Measurements from ENCODE around the gene NOL4L.
"Not testable (repeated sequence)": the region's sequence is repeated elsewhere in the genome, so short reads cannot be mapped to it uniquely, and the experiment has no call there.

NOL4L gene

DNA sequence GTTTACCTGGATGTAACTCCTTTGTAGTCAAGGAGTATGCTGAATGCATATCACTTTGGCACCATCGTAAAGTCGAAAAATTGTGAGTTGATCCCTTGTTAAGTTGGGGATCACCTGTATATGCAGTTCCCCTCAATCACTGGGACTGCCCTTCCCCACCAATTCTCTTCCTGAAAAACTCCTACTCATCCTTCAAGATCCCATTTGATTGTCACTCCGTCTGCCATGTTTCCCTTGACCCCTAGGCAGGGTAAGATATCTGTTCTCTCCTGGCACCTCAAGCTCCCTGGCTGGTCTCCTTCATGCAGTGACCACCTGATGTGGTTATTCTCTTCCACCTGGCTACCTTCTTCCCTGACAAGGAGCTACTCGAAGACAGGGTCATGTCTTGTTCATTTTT, 10.0 kb upstream of the NOL4L start:
- no peak for DNase-seq

GRCh38 chr20:32594669-32595068, 9.5 kb upstream of the NOL4L start:
- not testable (repeated sequence) for DNase-seq

DNA sequence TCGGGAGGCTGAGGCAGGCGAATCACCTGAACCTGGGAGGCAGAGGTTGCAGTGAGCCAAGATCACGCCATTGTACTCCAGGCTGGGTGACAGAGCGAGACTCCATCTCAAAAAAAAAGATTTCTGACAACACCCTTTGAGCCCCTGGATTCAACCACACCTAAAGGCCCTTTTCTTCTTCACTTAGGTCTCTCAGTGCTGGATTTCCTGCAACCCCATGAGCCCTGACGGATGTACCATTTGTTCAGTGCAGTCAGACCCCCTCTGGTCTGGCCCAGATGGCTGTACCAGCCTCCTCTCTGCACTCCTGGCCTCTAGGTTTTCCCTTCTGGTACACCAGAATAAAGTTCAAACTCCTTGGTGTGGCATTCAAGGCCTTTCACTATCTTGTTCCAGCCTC, 9.1 kb upstream of the NOL4L start:
- DNase-seq, result no peak

DNA sequence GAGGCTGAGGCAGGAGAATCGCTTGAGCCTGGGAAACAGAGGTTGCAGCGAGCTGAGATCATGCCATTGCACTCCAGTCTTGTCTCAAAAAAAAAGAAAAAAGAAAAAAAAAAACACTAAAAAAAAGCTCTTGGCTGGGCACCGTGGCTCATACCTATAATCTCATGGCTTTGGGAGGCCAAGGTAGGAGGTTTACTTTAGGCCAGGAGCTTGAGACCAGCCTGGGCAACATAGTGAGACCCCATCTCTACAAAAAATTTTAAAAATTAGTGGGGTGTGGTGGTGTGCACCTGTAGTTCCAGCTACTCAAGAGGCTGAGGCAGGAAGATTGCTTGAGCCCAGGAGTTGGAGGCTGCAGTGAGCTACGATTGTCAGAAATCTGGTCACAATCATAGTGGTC, 7.5 kb upstream of the NOL4L start:
- not testable (repeated sequence) for DNase-seq

- DNase-seq, result no peak
These were observed 6.9 kb upstream of the NOL4L start for GRCh38 chr20:32592022-32592421.

GRCh38 chr20:32589769-32590168, 4.6 kb upstream of the NOL4L start:
- DNase-seq, result no peak

DNA sequence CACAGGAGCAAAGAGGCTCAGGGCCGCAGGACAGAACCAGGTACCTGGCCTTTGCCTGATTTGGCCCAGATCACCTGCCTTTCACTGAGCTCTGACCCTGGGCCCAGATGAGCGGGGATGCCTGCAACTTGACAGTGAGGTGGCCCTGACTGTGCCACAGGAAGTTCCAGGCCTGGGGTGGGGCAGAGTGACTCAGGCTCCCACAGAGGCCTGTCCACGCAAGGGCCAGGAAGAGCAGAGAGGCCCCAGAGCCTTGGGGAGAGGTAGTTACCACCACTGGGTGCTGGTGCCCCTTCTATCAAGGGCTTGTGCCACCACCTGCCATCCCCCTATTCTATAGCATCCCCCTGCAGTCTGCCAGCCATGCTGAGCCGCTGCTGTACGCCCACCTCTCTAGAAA, 4.1 kb upstream of the NOL4L start:
- DNase-seq, result no peak

- DNase-seq, result no peak
These were observed 2.9 kb upstream of the NOL4L start for GRCh38 chr20:32588040-32588439.

DNA sequence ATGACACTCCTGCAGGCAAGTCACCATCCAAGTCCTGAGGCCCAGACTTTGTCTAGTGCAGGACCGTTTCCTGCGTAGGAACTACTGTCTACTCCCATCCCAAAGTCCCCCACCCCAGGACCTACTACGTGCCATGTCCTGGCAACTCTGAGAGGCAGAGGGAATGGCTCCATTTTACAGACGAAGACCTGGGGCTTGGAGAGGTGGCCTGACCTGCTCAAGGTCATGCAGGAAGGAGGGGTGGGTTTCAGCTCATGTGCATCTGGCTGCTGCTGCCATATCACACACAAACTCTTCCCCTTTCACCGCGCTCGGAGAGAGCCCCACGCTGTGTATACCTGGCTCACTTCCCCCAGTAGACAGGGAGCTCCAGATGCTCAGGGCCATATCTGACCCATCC, 1.2 kb upstream of the NOL4L start:
- DNase-seq, result no peak

- no peak for DNase-seq
These were observed 524 bp upstream of the NOL4L start for GRCh38 chr20:32585586-32586127.

GRCh38 chr20:32583581-32584070, 1.5 kb downstream of the NOL4L start:
- DNase-seq, result no peak

DNA sequence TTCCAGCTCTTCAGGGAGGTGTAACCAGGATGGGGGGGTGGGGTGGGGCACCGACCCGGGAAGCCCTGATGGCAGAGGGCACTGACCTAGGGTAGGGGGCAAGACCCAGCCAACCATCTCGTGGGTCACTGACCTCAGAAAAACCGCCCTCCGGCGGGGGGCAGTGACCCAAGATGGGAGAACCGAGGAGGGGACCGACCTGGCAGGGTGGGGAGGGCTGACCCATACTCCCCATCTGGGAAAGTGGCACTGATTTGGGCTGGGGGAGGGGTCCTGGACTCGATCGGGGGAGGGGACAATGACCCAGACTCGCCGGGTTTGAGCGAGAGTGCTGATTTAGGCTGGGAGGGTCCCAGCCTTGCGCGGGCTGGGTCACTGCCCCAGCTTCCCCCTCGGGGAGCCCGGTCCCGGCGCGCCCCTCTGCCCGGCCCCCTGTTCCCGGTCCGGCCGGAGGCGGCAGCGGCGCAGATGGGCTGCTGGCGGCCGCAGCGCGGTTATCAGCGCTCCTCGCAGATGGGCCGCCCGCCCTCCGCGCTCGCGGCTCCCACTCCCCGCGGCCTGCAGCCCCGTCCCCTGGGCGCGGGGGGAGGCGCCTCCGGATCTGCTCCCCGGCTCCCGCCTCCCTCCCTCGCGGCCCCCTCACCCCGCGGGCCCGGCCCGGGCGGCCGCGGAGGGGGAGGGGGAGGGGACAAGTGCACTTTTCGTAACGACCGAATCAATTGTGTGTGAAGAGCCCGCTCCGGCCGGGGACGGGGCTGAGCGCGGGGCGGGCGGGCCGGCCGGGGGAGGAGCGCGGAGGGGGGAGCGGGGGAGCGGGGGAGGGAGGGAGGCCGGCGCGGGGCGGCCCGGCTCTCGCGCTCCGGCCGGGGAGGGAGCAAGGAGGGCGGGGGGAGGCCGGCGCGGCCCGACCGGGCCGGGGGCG, 2.2 kb downstream of the NOL4L start:
- DNase-seq, result peak; percentile 21

DNA sequence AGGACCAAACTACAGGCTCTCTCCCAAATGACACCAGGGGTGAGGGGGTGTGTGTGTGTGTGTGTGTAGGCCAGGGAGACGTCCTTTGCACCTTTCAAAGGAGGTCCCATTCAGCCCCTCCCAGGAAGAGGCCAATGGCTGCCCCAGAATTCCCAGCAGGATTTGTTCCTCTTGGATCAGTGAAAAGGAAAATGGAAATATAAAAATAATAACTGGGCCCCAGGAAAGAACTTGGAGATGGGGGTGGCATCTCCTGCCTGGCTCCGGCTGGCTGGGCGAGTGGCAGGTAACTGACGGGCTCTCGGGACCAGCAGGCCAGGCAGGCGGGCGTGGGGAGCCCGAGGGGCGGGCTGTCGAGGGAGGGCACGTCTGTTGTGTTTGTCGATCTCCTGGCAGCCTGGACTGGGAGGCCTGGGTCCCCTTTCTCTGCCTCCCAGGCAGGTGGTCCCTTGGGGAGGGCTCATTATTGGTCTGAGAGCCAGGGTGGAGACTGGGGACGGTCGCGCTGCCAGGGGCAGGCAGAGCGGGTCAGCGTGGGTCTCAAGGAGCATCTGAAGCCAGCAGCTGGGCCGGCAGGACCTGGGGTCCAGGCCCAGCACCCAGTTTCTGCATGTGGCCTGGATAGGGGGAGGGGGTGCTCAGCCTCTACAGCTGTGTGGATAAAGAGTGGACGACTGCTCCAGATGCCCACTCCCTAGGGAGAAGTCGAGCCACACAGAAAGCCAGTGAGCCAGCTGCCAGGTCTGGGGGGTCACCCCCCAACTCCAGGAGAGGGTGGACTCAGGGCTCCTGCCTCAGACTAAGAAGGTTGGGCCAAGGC, 3.1 kb downstream of the NOL4L start:
- DNase-seq, result no peak

DNA sequence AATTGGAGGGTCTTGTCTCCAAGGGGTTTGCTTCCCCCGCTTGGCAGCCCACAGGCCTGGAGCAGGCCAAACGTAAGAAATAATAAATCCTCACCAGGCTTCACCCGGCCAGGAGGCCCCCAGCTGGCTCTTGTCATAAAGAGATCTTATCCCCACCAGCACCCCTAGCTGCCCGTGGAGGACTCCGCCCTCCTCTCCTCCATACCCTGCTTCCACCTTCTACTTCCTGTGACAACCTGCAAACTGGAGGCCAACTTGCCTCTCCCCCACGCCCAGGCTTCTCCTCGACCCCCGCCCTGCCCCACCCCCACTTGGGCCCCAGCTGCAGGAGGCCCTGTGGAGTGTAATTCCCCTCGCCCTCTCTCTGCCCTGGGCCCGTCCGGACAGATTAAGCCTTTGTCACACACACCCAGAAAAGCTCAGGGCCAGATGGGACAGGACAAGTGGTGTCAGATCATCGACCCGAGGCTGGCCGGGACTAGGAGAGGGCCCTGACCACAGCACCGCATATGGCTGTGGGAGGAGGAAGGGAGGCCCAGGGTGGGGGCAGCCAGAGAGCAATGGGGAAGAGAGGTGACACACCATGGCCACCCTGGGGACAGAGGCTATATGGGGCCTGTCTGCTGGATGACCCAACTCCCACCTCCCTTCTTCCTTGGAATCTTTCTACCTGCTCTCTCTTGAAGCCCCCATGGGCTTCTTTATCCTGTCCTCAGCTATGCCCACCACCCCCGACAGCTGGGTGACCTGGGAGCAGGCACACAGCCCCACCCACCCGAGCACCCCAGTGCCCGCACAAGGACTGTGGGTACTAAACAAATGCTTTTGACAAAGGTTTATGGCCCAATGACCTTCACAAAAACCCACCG, 3.9 kb downstream of the NOL4L start:
- DNase-seq, result no peak

DNA sequence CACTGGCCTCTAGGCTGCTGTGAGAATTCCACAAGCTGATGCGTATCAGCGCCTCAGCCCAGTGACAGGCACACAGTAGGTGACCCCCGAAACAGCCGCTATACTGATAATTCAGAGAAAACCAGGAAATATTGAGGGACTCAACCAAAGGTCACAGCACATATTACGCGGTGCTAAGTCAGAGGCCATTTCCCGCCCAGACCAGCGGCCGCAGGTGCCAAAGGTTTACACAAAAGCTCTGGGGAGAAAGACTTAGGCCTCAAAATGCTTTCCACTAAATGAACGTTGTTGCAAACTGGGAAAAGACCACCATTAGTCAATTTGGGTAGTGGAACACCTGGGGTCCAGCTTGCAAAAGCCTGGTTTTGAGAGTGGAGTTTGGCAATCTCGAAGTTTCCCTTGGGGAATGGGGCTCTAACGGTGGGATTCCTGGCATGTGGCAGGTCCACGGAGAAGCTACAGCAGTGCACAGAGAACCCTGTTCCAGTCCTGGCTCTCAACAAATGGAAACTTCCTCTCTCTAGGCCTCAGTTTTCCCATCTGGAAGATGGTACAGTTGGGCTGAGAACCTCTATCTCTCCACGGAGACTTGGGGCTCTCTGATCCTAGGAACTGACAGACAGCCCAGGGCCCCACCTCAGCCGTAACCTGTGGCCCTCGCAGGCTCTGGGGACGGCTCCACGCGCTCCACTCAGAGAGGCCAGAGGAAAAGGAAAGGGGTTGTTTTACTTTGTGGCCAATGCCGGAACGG, 4.7 kb downstream of the NOL4L start:
- no peak for DNase-seq

GRCh38 chr20:32578840-32579390, 6.2 kb downstream of the NOL4L start:
- DNase-seq, result no peak

- not testable (repeated sequence) for DNase-seq
These were observed 7.1 kb downstream of the NOL4L start for GRCh38 chr20:32578062-32578461.

DNA sequence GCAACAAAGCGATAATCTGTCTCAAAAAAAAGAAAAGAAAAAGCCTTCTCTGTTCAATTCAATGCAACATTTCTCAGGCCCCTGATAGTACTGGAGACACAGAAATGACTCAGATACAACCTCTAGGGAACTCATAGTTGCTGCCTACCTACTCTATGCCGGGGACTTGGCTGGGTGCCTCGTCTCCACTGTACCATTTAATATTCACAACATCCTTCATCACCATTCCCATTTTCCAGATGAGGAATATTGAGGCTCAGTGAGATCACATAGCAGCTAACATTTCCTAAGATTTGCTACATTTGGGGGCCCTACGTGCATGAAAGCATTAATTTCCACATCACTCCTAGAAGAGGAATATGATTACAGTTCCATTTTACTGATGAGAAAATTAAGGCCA, 7.5 kb downstream of the NOL4L start:
- no peak for DNase-seq

DNA sequence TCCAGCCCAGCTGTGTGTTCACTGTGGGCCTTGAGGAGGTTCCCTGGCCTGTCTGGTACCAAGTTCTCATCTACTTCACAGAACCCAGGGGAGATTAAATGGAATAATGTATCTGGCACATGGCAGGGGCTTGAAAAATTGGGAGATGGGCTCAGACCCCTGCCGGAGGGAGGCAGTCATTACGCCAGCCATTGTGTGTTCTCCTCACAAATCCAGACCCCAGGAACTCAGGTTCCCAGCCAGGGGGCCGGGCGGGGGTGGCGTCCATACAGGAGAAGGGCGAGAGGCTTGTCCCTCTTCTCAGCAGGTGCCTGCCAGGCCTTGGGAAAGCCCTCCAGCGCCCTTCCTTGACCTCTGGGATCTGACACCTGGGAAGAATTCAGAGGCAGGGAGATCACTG, 8.1 kb downstream of the NOL4L start:
- DNase-seq, result no peak

- no peak for DNase-seq
These were observed 8.6 kb downstream of the NOL4L start for GRCh38 chr20:32576560-32576959.

DNA sequence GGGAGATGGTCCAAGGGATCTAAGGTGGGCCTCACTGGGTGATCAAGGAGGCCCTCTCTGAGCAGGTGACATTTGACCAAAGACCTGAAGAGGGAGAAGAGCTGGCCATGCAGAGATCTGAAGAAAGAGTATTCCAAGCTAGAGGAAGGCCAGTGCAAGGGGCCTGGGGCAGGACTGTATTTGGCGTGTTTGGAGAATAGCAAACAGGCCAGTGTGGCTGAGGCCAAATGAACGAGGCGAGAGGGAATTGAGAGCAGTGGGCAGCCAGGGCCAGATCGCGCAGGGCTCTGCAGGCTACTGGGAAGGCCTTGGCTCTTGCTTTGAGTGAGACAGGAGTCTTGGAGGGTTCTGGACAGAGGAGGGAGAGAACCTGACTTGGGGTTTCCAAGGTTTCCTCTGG, 9.3 kb downstream of the NOL4L start:
- DNase-seq, result no peak

GRCh38 chr20:32575227-32575581, 9.9 kb downstream of the NOL4L start:
- no peak for DNase-seq

All from DMS79 (cell line).